ENCODE measurements around the gene LYPD6.

DNA sequence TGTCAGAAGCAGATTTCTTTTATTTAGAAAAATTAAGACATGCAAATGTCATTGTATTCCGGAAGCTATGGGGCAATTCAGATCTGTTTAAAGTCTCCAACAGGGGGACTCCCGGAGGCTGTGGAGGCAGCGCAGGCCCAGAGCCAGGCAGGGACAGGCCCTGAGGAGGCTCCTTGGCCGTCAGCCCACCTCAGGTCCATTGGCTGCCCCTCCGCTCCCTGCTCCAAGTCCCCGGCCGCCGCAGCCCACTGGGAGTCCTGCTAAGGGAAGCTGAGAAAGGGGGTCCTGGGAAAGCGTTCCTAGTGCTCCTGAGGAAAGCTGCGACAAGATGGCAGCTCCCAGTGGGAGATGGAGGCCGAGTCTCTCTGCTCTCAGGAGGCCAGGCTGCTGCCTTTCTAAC lies 20.0 kb upstream of the LYPD6 start:
- TF ChIP-seq ARNTL (CRISPR knock-in tag; IDR thresholded peaks at IDR 0.05; ENCODE audit: borderline replicate concordance, low read depth) (no peak), ZNF8 (CRISPR knock-in tag; IDR thresholded peaks at IDR 0.05) (no peak), ZFP3 (CRISPR knock-in tag; IDR thresholded peaks at IDR 0.05) (no peak), RARB (CRISPR knock-in tag; IDR thresholded peaks at IDR 0.05) (no peak), CSDC2 (CRISPR knock-in tag; IDR thresholded peaks at IDR 0.05) (no peak), ZNF70 (CRISPR knock-in tag; IDR thresholded peaks at IDR 0.05) (no peak), PPARA (CRISPR knock-in tag; IDR thresholded peaks at IDR 0.05; ENCODE audit: borderline replicate concordance) (no peak), TOX (CRISPR knock-in tag; IDR thresholded peaks at IDR 0.05; ENCODE audit: borderline replicate concordance) (no peak), ESRRG (CRISPR knock-in tag; IDR thresholded peaks at IDR 0.05) (no peak)
- TF ChIP-seq, protein P1, sequence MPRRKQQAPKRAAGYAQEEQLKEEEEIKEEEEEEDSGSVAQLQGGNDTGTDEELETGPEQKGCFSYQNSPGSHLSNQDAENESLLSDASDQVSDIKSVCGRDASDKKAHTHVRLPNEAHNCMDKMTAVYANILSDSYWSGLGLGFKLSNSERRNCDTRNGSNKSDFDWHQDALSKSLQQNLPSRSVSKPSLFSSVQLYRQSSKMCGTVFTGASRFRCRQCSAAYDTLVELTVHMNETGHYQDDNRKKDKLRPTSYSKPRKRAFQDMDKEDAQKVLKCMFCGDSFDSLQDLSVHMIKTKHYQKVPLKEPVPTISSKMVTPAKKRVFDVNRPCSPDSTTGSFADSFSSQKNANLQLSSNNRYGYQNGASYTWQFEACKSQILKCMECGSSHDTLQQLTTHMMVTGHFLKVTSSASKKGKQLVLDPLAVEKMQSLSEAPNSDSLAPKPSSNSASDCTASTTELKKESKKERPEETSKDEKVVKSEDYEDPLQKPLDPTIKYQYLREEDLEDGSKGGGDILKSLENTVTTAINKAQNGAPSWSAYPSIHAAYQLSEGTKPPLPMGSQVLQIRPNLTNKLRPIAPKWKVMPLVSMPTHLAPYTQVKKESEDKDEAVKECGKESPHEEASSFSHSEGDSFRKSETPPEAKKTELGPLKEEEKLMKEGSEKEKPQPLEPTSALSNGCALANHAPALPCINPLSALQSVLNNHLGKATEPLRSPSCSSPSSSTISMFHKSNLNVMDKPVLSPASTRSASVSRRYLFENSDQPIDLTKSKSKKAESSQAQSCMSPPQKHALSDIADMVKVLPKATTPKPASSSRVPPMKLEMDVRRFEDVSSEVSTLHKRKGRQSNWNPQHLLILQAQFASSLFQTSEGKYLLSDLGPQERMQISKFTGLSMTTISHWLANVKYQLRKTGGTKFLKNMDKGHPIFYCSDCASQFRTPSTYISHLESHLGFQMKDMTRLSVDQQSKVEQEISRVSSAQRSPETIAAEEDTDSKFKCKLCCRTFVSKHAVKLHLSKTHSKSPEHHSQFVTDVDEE (CRISPR knock-in tag; IDR thresholded peaks at IDR 0.05), result no peak
- TF ChIP-seq, protein P2, sequence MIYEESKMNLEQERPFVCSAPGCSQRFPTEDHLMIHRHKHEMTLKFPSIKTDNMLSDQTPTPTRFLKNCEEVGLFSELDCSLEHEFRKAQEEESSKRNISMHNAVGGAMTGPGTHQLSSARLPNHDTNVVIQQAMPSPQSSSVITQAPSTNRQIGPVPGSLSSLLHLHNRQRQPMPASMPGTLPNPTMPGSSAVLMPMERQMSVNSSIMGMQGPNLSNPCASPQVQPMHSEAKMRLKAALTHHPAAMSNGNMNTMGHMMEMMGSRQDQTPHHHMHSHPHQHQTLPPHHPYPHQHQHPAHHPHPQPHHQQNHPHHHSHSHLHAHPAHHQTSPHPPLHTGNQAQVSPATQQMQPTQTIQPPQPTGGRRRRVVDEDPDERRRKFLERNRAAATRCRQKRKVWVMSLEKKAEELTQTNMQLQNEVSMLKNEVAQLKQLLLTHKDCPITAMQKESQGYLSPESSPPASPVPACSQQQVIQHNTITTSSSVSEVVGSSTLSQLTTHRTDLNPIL (CRISPR knock-in tag; IDR thresholded peaks at IDR 0.05; ENCODE audit: low read depth), result no peak
- TF ChIP-seq, protein P3, sequence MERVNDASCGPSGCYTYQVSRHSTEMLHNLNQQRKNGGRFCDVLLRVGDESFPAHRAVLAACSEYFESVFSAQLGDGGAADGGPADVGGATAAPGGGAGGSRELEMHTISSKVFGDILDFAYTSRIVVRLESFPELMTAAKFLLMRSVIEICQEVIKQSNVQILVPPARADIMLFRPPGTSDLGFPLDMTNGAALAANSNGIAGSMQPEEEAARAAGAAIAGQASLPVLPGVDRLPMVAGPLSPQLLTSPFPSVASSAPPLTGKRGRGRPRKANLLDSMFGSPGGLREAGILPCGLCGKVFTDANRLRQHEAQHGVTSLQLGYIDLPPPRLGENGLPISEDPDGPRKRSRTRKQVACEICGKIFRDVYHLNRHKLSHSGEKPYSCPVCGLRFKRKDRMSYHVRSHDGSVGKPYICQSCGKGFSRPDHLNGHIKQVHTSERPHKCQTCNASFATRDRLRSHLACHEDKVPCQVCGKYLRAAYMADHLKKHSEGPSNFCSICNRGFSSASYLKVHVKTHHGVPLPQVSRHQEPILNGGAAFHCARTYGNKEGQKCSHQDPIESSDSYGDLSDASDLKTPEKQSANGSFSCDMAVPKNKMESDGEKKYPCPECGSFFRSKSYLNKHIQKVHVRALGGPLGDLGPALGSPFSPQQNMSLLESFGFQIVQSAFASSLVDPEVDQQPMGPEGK (CRISPR knock-in tag; IDR thresholded peaks at IDR 0.05; ENCODE audit: borderline replicate concordance), result no peak

Measured in SK-N-SH treated with all-trans-retinoic acid at 6 μM for 48 hours (cell line).